Measurements from ENCODE around the gene EYS.

- TF ChIP-seq SIN3A (IDR thresholded peaks at IDR 0.05; ENCODE audit: borderline replicate concordance, insufficient read depth, low read length) (no peak), TAF1 (IDR thresholded peaks at IDR 0.05; ENCODE audit: borderline replicate concordance, insufficient read depth, low read length) (no peak)
- TF ChIP-seq, protein P1, sequence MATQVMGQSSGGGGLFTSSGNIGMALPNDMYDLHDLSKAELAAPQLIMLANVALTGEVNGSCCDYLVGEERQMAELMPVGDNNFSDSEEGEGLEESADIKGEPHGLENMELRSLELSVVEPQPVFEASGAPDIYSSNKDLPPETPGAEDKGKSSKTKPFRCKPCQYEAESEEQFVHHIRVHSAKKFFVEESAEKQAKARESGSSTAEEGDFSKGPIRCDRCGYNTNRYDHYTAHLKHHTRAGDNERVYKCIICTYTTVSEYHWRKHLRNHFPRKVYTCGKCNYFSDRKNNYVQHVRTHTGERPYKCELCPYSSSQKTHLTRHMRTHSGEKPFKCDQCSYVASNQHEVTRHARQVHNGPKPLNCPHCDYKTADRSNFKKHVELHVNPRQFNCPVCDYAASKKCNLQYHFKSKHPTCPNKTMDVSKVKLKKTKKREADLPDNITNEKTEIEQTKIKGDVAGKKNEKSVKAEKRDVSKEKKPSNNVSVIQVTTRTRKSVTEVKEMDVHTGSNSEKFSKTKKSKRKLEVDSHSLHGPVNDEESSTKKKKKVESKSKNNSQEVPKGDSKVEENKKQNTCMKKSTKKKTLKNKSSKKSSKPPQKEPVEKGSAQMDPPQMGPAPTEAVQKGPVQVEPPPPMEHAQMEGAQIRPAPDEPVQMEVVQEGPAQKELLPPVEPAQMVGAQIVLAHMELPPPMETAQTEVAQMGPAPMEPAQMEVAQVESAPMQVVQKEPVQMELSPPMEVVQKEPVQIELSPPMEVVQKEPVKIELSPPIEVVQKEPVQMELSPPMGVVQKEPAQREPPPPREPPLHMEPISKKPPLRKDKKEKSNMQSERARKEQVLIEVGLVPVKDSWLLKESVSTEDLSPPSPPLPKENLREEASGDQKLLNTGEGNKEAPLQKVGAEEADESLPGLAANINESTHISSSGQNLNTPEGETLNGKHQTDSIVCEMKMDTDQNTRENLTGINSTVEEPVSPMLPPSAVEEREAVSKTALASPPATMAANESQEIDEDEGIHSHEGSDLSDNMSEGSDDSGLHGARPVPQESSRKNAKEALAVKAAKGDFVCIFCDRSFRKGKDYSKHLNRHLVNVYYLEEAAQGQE (IDR thresholded peaks at IDR 0.05; ENCODE audit: insufficient read depth in 1 of 2, low read depth in 2 of 2, low read length in 2 of 2) = no peak
These were observed 1885.6 kb downstream of the EYS start for GRCh38 chr6:63821442-63821841.
